Stimulated activated effector memory CD8-positive, alpha-beta T cell treated with anti-CD3 and anti-CD28 coated beads, Interleukin-12 subunit alpha, Interleukin-12 subunit beta, amount 100 ng/mL, for 72 hours (primary cell): ENCODE measurements around the gene INSM2.

Experiments
- ATAC-seq: fragments of 150-1000 bp; cut with Tn5 transposase; 2 replicates; pipeline ENCODE4 v1.10.0; 2021
- DNase-seq, 2 donors: peaks; one replicate each; pipeline ENCODE4 v3.0.0; 2021 to 2022; ENCODE audit warnings: low spot score in 2 of 2
- H3K27ac Mint-ChIP-seq: one replicate; pipeline ENCODE4 v1.8.0; 2022; ENCODE audit warnings: mild to moderate bottlenecking, mixed read lengths
- H3K36me3 Mint-ChIP-seq: one replicate; pipeline ENCODE4 v1.8.0; 2022; ENCODE audit warnings: mild to moderate bottlenecking, mixed read lengths
- H3K4me1 Mint-ChIP-seq: one replicate; pipeline ENCODE4 v1.8.0; 2022; ENCODE audit warnings: mixed read lengths
- H3K4me3 Mint-ChIP-seq: one replicate; pipeline ENCODE4 v1.8.0; 2022; ENCODE audit warnings: mild to moderate bottlenecking, mixed read lengths
- H3K9me3 Mint-ChIP-seq: one replicate; pipeline ENCODE4 v1.8.0; 2022; ENCODE audit warnings: mixed read lengths

INSM2 gene

GRCh38 chr14:35532783-35533356 lies 1.1 kb upstream of the INSM2 start:
- Mint-ChIP-seq H3K27ac (no peak overlapping the region), H3K9me3 (no peaks in the 10 kb centered on the region), H3K4me3 (peak overlapping the region; percentile 65), H3K4me1 (peaks cover 10% of the 10 kb centered on the region), H3K36me3 (peaks cover 5% of the 10 kb centered on the region)
- ATAC-seq (peak; percentile 4), DNase-seq (no peak)

GRCh38 chr14:35534208-35534872 lies 376 bp downstream of the INSM2 start:
- H3K27ac Mint-ChIP-seq, result no peak overlapping the region
- DNase-seq, result peak; percentile 4 to 54

GRCh38 chr14:35534873-35535482 lies 1.0 kb downstream of the INSM2 start:
- Mint-ChIP-seq H3K4me3 (peak overlapping the region; percentile 65), H3K36me3 (peaks cover 11% of the 10 kb centered on the region), H3K4me1 (peaks cover 10% of the 10 kb centered on the region), H3K9me3 (no peaks in the 10 kb centered on the region), H3K27ac (no peak overlapping the region)
- peak; percentile 67 to 85 for DNase-seq
- ATAC-seq, result peak; percentile 88

More at GRCh38 chr14:35534208-35534872, 376 bp downstream of the INSM2 start:
- peak; percentile 40 for ATAC-seq
- Mint-ChIP-seq H3K4me3 (peak overlapping the region; percentile 65), H3K9me3 (no peaks in the 10 kb centered on the region), H3K4me1 (peaks cover 10% of the 10 kb centered on the region), H3K36me3 (peaks cover 11% of the 10 kb centered on the region)

GRCh38 chr14:35535483-35536112 lies 1.6 kb downstream of the INSM2 start:
- Mint-ChIP-seq H3K36me3 (peaks cover 11% of the 10 kb centered on the region), H3K27ac (no peak overlapping the region), H3K4me1 (peaks cover 10% of the 10 kb centered on the region), H3K9me3 (no peaks in the 10 kb centered on the region), H3K4me3 (peak overlapping the region; percentile 65)
- DNase-seq (no peak), ATAC-seq (no peak)

DNA sequence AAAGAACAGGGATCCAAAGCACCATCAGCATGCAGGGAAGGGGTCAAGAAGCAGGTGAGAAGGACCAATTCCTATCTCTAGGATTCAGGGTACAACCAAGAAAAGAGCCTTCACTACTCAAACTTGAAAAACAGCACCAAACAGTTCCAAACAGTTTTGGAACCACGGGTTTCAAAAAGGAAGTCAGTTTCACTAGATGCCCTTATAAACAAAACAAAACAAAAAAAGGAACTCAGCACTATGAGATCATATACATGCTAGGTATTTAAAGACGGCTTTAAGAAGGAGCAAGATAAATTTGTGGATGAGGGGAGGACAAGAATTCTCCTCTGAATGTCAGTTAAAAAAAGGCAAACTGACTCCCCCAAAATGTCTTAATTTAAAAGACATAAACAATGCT lies 6.0 kb downstream of the INSM2 start:
- H3K27ac Mint-ChIP-seq, result no peak overlapping the region
- ATAC-seq, result no peak

DNA sequence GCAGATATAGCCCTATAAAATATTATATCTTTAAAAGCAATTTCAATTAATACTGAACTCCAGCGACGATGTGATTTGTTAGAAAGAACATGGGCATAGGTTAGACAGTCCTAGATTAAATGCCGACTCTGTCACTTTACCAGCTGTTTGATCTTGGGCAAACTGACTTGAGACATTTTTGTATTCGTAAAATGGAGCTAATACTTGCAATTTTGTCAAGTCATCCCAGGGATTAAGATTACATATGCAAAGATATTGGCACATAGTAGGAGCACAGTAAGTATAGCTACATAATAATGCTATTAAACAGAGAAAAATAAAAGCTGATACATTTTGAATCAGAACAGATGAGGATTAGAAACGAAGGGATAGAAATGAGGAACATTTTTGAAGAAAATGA lies 9.0 kb downstream of the INSM2 start:
- H3K27ac Mint-ChIP-seq, result no peak overlapping the region
- H3K4me1 Mint-ChIP-seq, result no peaks in the 10 kb centered on the region
- no peak for ATAC-seq
- no peak for DNase-seq
- H3K4me3 Mint-ChIP-seq, result no peak overlapping the region
- H3K9me3 Mint-ChIP-seq, result no peaks in the 10 kb centered on the region
- H3K36me3 Mint-ChIP-seq, result peaks cover 5% of the 10 kb centered on the region

More for the DNA sequence above, 6.0 kb downstream of the INSM2 start:
- H3K4me1 Mint-ChIP-seq, result peaks cover 3% of the 10 kb centered on the region
- H3K4me3 Mint-ChIP-seq, result no peak overlapping the region
- H3K36me3 Mint-ChIP-seq, result peaks cover 11% of the 10 kb centered on the region
- DNase-seq, result no peak
- no peaks in the 10 kb centered on the region for H3K9me3 Mint-ChIP-seq

GRCh38 chr14:35549551-35549950 lies 15.6 kb downstream of the INSM2 start:
- peaks cover 5% of the 10 kb centered on the region for H3K36me3 Mint-ChIP-seq
- no peaks in the 10 kb centered on the region for H3K4me1 Mint-ChIP-seq
- H3K4me3 Mint-ChIP-seq, result no peak overlapping the region
- DNase-seq (no peak), ATAC-seq (no peak)
- no peak overlapping the region for H3K27ac Mint-ChIP-seq
- H3K9me3 Mint-ChIP-seq, result no peaks in the 10 kb centered on the region

- Mint-ChIP-seq H3K9me3 (no peaks in the 10 kb centered on the region), H3K4me1 (no peaks in the 10 kb centered on the region), H3K27ac (no peak overlapping the region), H3K4me3 (no peak overlapping the region), H3K36me3 (peaks cover 5% of the 10 kb centered on the region)
- no peak for DNase-seq
- ATAC-seq, result no peak
These were observed 17.1 kb downstream of the INSM2 start for GRCh38 chr14:35551081-35551480.

- H3K36me3 Mint-ChIP-seq, result no peaks in the 10 kb centered on the region
- DNase-seq (no peak), ATAC-seq (no peak)
- no peaks in the 10 kb centered on the region for H3K9me3 Mint-ChIP-seq
- no peak overlapping the region for H3K4me3 Mint-ChIP-seq
- H3K4me1 Mint-ChIP-seq, result no peaks in the 10 kb centered on the region
- H3K27ac Mint-ChIP-seq, result no peak overlapping the region
These were observed 19.8 kb downstream of the INSM2 start for GRCh38 chr14:35553808-35554207.

GRCh38 chr14:35556548-35556947 lies 22.6 kb downstream of the INSM2 start:
- no peak overlapping the region for H3K4me3 Mint-ChIP-seq
- no peak overlapping the region for H3K27ac Mint-ChIP-seq
- no peaks in the 10 kb centered on the region for H3K36me3 Mint-ChIP-seq
- H3K4me1 Mint-ChIP-seq, result no peaks in the 10 kb centered on the region
- no peak for ATAC-seq
- no peak for DNase-seq
- no peaks in the 10 kb centered on the region for H3K9me3 Mint-ChIP-seq

GRCh38 chr14:35557221-35557747 lies 23.3 kb downstream of the INSM2 start:
- no peaks in the 10 kb centered on the region for H3K4me1 Mint-ChIP-seq

GRCh38 chr14:35558680-35559079 lies 24.7 kb downstream of the INSM2 start:
- Mint-ChIP-seq H3K9me3 (no peaks in the 10 kb centered on the region), H3K4me3 (no peak overlapping the region)

More at GRCh38 chr14:35557221-35557747, 23.3 kb downstream of the INSM2 start:
- H3K4me3 Mint-ChIP-seq, result no peak overlapping the region
- no peak for DNase-seq
- H3K27ac Mint-ChIP-seq, result no peak overlapping the region
- no peak for ATAC-seq
- H3K36me3 Mint-ChIP-seq, result no peaks in the 10 kb centered on the region
- H3K9me3 Mint-ChIP-seq, result no peaks in the 10 kb centered on the region

DNA sequence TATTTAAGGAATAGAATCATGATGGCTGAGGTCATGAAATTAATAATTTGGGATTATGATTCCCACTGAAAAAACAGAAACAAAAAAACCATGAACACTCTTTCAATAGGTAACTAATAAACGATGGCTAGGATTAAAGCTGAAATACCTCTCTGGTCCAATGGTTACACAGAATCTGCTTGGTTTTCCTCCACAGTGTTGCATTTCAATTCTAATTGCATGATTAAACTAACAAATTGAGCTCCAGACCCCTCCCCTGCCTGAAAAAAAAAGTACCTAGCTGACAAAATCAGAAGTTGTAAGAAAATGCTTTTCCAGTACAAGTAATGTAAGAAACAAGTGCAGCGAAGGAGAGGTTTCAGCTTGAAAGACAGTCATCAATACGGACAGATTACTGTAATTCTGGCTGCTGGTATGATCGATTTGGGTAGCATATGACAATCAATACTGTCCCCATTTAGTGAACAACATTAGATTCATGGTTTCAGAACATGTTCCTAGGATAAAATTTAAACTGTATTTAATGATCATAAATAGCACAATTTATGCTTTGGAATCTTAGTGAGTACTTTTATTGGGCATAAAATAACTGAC lies 32.0 kb downstream of the INSM2 start:
- H3K4me3 Mint-ChIP-seq, result no peak overlapping the region
- no peak for DNase-seq
- ATAC-seq, result no peak
- no peak overlapping the region for H3K27ac Mint-ChIP-seq
- H3K9me3 Mint-ChIP-seq, result no peaks in the 10 kb centered on the region
- H3K36me3 Mint-ChIP-seq, result no peaks in the 10 kb centered on the region
- H3K4me1 Mint-ChIP-seq, result no peaks in the 10 kb centered on the region

More at GRCh38 chr14:35558680-35559079, 24.7 kb downstream of the INSM2 start:
- Mint-ChIP-seq H3K36me3 (no peaks in the 10 kb centered on the region), H3K27ac (no peak overlapping the region), H3K4me1 (no peaks in the 10 kb centered on the region)
- DNase-seq (no peak), ATAC-seq (no peak)

- DNase-seq (no peak), ATAC-seq (no peak)
- Mint-ChIP-seq H3K9me3 (no peaks in the 10 kb centered on the region), H3K4me1 (no peaks in the 10 kb centered on the region), H3K27ac (no peak overlapping the region), H3K36me3 (no peaks in the 10 kb centered on the region), H3K4me3 (no peak overlapping the region)
These were observed 37.6 kb downstream of the INSM2 start for GRCh38 chr14:35571598-35571997.

- DNase-seq, result no peak
- no peaks in the 10 kb centered on the region for H3K4me1 Mint-ChIP-seq
These were observed 39.9 kb downstream of the INSM2 start for GRCh38 chr14:35573911-35574310.

More at GRCh38 chr14:35573911-35574310, 39.9 kb downstream of the INSM2 start:
- no peaks in the 10 kb centered on the region for H3K9me3 Mint-ChIP-seq
- H3K27ac Mint-ChIP-seq, result no peak overlapping the region
- H3K4me3 Mint-ChIP-seq, result no peak overlapping the region
- ATAC-seq, result no peak
- no peaks in the 10 kb centered on the region for H3K36me3 Mint-ChIP-seq
